HG02588 (cell line): ENCODE results near the gene NACAD.
"Not testable (repeated sequence)": the region's sequence is repeated elsewhere in the genome, so short reads cannot be mapped to it uniquely, and the experiment has no call there.

Experiments used
- ATAC-seq: cut with Tn5 transposase; IDR thresholded peaks from one replicate; pipeline ENCODE4 v1.9.1; 2021; ENCODE audit warnings: mild to moderate bottlenecking, moderate library complexity; ENCODE audit not compliant: unreplicated experiment

Gene NACAD

GRCh38 chr7:45060295-45060694 lies 28.5 kb downstream of the NACAD start:
- no peak for ATAC-seq

- ATAC-seq: no peak
Measured at GRCh38 chr7:45057878-45058277, 30.9 kb downstream of the NACAD start.

- ATAC-seq: no peak
Measured at GRCh38 chr7:45055594-45056219, 33.1 kb downstream of the NACAD start.

GRCh38 chr7:45055016-45055415 lies 33.8 kb downstream of the NACAD start:
- no peak for ATAC-seq

- no peak for ATAC-seq
Measured at GRCh38 chr7:45054442-45054841, 34.3 kb downstream of the NACAD start.

GRCh38 chr7:45053941-45054340 lies 34.8 kb downstream of the NACAD start:
- ATAC-seq: no peak

GRCh38 chr7:45053401-45053800 lies 35.4 kb downstream of the NACAD start:
- ATAC-seq: no peak

- no peak for ATAC-seq
Measured at GRCh38 chr7:45052011-45052410, 36.8 kb downstream of the NACAD start.

GRCh38 chr7:45050198-45050597 lies 38.6 kb downstream of the NACAD start:
- no peak for ATAC-seq

GRCh38 chr7:45048748-45049147 lies 40.0 kb downstream of the NACAD start:
- no peak for ATAC-seq

- no peak for ATAC-seq
Measured at GRCh38 chr7:45044338-45044737, 44.4 kb downstream of the NACAD start.

GRCh38 chr7:45039106-45039505 lies 49.7 kb downstream of the NACAD start:
- no peak for ATAC-seq

- ATAC-seq: no peak
Measured at GRCh38 chr7:45037876-45038275, 50.9 kb downstream of the NACAD start.

- ATAC-seq: no peak
Measured at GRCh38 chr7:45036796-45037195, 52.0 kb downstream of the NACAD start.

GRCh38 chr7:45036317-45036716 lies 52.5 kb downstream of the NACAD start:
- no peak for ATAC-seq

GRCh38 chr7:45035893-45036292 lies 52.9 kb downstream of the NACAD start:
- no peak for ATAC-seq

- no peak for ATAC-seq
Measured at GRCh38 chr7:45035371-45035770, 53.4 kb downstream of the NACAD start.

GRCh38 chr7:45034710-45035109 lies 54.1 kb downstream of the NACAD start:
- ATAC-seq: not testable (repeated sequence)

GRCh38 chr7:45033931-45034290 lies 54.9 kb downstream of the NACAD start:
- no peak for ATAC-seq

- ATAC-seq: no peak
Measured at GRCh38 chr7:45033261-45033930, 55.4 kb downstream of the NACAD start.

GRCh38 chr7:45032421-45032820 lies 56.3 kb downstream of the NACAD start:
- no peak for ATAC-seq

GRCh38 chr7:45031829-45032228 lies 56.9 kb downstream of the NACAD start:
- ATAC-seq: no peak
